ENCODE measurements around the gene FAM156A.
"Not testable (repeated sequence)": the region's sequence is repeated elsewhere in the genome, so short reads cannot be mapped to it uniquely, and the experiment has no call there.

The FAM156A gene

DNA sequence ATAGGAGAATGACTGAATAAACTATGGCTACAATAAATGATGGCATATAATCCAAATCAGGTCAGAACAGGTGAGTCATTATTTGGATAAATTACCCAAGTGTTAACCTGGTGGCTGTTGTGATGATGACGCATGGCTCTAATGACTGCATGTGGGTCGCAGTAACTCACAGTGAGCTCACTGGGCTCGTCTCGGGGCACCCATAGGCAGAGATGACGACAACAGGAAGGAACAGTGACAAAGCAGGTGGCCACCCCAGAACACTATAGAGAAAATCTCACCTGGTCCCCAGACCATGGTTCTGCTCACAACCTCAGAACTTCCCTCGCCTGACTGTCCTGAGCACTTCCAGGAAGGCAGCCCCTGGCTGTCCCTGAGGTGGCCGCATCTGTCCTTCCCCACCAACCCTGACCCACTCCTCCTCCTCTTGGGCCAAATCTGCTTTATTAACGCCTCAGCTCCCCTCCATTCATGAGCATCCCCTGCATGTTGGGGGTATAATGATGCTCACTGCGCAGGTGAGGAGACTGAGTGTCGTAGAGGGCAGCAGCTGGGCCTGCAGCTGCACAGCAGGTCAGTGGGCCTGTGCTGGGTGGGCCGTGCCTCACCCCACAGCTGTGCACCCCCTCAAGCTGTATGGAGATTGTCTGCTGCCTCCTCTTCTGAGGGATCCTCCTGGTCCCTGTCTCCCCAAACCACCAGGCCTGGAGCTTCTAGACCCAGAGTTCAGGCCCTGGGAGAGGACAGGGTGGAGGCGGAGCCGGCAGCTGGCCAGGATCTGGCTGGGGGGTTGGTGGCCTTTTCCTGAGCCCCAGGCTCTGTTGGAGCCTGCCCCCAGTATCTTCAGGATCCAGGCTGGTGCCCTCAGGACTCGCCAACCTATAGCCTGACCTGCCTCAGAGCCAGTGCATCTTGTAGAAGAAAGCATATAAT is 30.9 kb upstream of the FAM156A start:
- no peak for DNase-seq (ENCODE audit: low read depth, low spot score)
- TF ChIP-seq, protein P1, sequence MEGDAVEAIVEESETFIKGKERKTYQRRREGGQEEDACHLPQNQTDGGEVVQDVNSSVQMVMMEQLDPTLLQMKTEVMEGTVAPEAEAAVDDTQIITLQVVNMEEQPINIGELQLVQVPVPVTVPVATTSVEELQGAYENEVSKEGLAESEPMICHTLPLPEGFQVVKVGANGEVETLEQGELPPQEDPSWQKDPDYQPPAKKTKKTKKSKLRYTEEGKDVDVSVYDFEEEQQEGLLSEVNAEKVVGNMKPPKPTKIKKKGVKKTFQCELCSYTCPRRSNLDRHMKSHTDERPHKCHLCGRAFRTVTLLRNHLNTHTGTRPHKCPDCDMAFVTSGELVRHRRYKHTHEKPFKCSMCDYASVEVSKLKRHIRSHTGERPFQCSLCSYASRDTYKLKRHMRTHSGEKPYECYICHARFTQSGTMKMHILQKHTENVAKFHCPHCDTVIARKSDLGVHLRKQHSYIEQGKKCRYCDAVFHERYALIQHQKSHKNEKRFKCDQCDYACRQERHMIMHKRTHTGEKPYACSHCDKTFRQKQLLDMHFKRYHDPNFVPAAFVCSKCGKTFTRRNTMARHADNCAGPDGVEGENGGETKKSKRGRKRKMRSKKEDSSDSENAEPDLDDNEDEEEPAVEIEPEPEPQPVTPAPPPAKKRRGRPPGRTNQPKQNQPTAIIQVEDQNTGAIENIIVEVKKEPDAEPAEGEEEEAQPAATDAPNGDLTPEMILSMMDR (IDR thresholded peaks at IDR 0.05; ENCODE audit: insufficient read depth, low read length, missing control alignments): no peak
- no peak overlapping the region for H3K4me3 ChIP-seq (ENCODE audit: low read depth, low read length)
- CTCF ChIA-PET: interaction anchor here (1.0 to 1.5 kb wide), 7 partner anchors 8 to 65 kb away, joined by 4 to 8 read pairs (median 7); no protein-coding TSS in a partner anchor
- POLR2A ChIA-PET: interaction anchor here (1.3 kb wide), 1 partner anchor 54 kb away, joined by 4 read pairs; no protein-coding TSS in a partner anchor

DNA sequence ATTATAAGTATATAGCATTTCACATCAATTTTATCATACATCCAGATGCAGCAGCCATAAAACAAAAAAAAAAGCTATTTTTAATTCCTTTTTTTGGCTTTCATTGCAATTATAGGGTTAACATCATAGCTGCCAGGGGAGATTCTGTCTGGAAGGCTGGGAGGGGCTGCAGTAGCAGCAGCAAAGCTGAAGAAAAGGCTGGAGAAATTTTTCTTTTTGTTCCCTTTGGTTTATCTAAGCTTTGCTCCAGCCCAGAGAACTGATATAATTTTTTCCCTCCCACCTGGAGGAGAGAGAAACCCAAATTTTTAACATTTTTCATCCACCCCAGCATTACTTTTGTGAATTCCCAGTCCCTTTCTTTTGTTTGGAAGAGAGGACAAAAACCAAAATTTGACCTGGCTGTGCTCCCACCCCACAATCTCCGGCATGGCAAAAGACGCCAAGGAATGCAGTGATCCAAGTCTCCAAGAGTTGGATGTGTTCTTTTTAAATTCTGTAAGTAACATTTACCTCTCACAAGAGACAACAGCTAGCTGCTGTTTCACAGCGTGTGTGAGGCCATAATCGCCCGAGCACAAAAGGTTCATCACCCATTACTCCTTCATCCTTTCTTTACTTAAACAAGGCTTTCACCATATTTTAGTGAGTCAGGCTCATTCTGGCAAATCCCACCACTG is 25.1 kb upstream of the FAM156A start:
- TF ChIP-seq, protein P1 (IDR thresholded peaks at IDR 0.05; ENCODE audit: insufficient read depth, low read length, missing control alignments): no peak
- peak overlapping the region; percentile 23 for H3K4me3 ChIP-seq (ENCODE audit: low read depth, low read length)
- ChIA-PET POLR2A (no interaction called here), CTCF (interaction anchor here (1.2 to 1.3 kb wide), 2 partner anchors 11 to 12 kb away, joined by 6 to 7 read pairs; no protein-coding TSS in a partner anchor)
- no peak for DNase-seq (ENCODE audit: low read depth, low spot score)

DNA sequence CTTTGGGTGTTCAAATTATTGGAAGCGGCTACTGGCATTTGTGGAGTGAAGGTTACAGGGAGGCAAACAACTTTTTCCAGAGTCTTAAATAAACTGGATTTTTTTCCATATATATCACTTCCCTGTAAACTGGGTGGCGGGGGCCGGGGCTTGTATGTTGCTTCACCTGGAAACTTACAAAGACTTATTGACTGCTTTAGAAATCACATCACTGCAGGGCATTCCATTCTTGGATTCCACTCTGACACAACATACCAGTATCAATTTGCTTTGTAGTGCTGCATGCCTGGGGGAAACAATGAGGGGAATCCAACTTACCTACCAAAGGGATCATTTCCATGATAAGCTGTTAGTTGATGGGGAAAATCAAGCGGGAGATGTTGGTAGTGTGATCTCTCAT is 21.7 kb upstream of the FAM156A start:
- ChIA-PET POLR2A (interaction anchor here (0.6 kb wide), 2 partner anchors 13 to 15 kb away, joined by 4 read pairs; no protein-coding TSS in a partner anchor), CTCF (interaction anchor here (1.7 kb wide), 1 partner anchor 10 kb away, joined by 4 read pairs; no protein-coding TSS in a partner anchor)
- no peak overlapping the region for H3K4me3 ChIP-seq (ENCODE audit: low read depth, low read length)
- no peak for DNase-seq (ENCODE audit: low read depth, low spot score)
- TF ChIP-seq, protein P1 (IDR thresholded peaks at IDR 0.05; ENCODE audit: insufficient read depth, low read length, missing control alignments): no peak

DNA sequence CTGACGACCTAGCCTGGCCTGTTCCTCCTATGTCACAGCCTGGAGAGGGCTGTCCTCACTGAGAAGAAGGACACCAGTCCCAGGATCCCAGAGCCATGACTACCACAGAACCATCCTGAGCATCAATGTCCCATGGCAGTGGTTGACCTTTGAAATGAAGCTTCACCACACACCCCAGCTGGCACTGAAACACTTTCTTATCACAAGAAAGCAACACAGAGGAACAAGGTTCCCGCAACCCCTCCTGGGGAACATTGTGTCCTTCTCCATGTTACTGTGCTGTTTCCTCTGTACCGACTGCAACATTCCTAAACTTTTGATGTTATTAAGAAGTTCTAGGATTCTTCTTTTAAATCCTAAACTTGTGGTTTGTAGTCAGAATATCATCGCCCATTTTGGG is 21.2 kb upstream of the FAM156A start:
- H3K4me3 ChIP-seq (ENCODE audit: low read depth, low read length): no peak overlapping the region
- CTCF ChIA-PET: interaction anchor here (1.7 kb wide), 1 partner anchor 11 kb away, joined by 4 read pairs; no protein-coding TSS in a partner anchor
- DNase-seq (ENCODE audit: low read depth, low spot score): no peak
- POLR2A ChIA-PET: no interaction called here
- TF ChIP-seq, protein P1 (IDR thresholded peaks at IDR 0.05; ENCODE audit: insufficient read depth, low read length, missing control alignments): no peak

DNA sequence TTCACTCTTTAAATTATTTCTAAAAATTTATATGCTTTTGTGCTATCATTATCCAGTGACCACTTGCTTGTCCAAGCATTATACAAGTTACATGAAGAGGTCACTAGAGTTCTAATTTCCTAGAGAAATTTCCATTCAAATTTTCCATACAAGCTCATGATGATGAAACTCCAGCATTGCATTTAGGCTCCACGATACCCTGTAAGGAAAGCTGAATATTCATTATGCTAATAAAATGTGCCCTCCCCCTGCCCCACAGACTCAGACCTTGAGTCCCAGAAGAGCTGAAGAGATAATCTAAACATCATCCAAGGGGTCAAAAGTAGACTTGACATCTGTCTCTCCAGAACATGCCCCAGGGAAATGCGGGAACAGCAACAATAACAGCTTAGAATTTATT is 19.6 kb upstream of the FAM156A start:
- no peak for DNase-seq (ENCODE audit: low read depth, low spot score)
- ChIA-PET POLR2A (no interaction called here), CTCF (interaction anchor here (2.2 kb wide), 1 partner anchor 12 kb away, joined by 8 read pairs; no protein-coding TSS in a partner anchor)
- no peak overlapping the region for H3K4me3 ChIP-seq (ENCODE audit: low read depth, low read length)
- TF ChIP-seq, protein P1 (IDR thresholded peaks at IDR 0.05; ENCODE audit: insufficient read depth, low read length, missing control alignments): no peak

DNA sequence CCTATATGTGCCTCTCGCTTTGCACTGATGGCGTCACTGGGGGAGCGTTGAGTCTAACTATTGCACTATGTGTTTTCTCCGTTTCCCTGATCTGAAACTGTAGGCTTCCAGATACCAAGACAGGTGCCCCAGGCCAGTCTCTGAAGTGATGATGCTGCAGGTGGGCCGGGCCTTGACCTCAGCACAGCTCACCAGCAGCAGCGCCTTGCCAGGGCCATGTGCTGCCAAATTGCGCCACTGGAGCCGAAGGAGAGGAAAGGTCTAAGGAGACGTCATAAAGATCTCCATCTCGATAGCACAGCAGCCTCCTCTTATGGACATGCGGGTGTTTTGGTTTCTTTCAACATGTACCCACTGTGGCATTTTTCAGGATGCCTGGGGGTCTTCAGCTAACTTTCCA is 17.3 kb upstream of the FAM156A start:
- CTCF ChIA-PET: interaction anchor here (1.0 kb wide), 1 partner anchor 14 kb away, joined by 4 read pairs; no protein-coding TSS in a partner anchor
- DNase-seq (ENCODE audit: low read depth, low spot score); POLR2A ChIA-PET; H3K4me3 ChIP-seq (ENCODE audit: low read depth, low read length): not testable (repeated sequence)

DNA sequence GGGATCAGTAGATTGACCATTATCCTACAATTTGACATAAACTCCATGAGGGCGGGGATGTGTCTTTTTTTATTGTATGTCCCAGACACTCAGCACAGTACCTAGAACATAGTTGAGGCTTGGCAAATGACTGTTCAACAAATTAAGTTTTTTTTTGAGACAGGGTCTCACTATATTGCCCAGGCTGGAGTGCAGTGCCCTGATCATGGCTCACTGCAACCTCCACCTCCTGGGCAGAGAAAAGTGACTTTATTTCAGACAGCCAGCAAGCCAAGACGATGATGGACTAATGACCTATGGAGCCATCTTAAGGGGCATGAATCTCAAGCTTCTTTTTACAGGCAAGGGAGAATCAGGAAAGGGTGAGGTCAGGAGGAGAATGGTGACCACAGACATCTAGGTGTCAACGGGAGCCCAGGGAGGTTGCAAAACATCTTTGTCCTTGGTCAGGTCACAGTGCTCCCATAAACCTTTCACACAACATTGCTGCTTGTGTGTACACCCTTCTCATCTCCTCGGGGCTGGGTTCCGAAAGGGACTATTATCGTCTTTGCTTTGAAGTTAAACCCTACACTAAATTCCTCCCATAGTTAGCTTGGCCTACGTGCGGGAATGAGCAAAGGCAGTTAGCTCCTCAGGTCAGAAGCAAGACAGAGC is 16.1 kb upstream of the FAM156A start:
- CTCF ChIA-PET; POLR2A ChIA-PET; DNase-seq (ENCODE audit: low read depth, low spot score); H3K4me3 ChIP-seq (ENCODE audit: low read depth, low read length): not testable (repeated sequence)

DNA sequence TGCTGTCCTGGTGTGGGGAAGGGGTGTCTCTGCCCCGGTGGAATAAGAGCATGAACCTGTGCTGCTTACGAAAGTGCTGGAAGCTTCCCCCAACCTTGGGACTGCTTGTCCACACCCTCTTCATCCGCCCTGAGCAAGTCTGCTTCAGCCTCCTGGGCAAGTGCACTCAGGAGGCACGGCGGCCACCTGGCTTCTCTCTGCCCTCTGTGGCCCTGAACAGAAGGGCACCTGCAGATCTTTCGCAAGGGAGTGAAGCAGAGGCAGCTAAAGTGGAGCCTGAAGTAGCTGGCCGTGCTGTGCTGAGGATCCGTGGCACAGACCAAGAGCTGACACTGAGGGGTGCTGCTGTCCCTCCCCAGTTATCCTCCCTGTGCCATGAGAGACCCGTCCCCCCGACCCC is 9.6 kb upstream of the FAM156A start:
- CTCF ChIA-PET; H3K4me3 ChIP-seq (ENCODE audit: low read depth, low read length); DNase-seq (ENCODE audit: low read depth, low spot score); POLR2A ChIA-PET: not testable (repeated sequence)

DNA sequence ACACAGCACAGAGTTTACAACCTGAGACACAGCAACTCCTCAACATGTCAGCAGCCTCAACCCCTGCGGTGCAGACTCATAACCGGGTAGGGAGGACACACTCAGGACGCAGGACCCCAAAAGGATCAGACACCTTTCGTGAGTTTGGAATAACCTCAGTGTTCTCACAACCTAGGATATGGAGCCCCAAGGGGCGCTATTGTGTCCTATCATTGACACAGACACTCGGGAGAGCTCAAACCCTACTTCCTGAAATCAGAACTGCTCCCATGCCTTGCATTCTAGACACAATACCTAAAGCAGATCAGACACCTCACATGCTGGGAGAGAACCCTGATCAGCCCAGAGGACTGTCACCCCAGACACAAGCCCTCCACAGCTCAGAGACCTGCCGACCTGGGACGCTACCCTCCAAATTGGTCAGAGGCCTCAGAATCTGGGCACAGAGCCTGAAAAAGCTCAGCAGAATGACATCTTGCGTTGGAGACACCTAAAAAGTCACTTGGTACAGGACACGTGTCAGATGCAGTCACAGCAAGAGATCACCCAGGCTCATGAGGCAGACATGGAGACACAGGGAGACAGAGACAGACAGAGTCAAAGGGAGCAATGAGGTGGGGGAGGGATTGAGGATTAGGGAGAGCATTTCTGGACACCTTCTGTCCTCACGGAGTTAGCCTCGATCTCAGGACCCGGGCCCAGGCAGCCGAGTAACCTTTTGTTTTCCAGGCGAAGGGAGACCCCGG is 8.8 kb upstream of the FAM156A start:
- CTCF ChIA-PET; POLR2A ChIA-PET; DNase-seq (ENCODE audit: low read depth, low spot score); H3K4me3 ChIP-seq (ENCODE audit: low read depth, low read length): not testable (repeated sequence)
